ENCODE measurements around the gene APOL1. TPM values are rescaled to one million over a fixed set of nuclear protein-coding genes. Genes with fewer than 3 reads are reported as not detected.
A peak's percentile ranks its signal among the peaks of the same experiment; 100 is the strongest.

APOL1 gene
- total and polyA plus RNA-seq, 10 donors, result 10.0 to 108 (median 44.7) TPM

DNA sequence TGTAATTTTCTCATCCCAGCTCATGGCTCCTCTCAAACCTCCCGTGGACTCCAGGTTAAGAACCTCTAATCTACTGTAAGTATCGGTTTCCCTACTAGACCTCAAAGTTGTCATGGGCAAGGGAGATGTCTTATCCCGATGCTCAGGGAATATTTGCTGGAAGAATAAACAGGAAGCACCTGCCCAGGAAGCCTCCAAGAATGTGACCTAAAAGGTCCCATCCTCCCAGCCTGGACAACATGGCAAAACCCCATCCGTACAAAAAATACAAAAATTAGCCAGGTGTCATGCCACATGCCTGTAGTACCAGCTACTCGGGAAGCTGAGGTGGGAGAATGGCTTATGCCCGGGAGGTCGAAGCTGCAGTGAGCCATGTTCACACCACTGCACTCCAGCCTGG is 62.4 kb downstream of the APOL1 start:
- H3K27ac ChIP-seq, result peak overlapping the region in 5 of 8 donors; percentile 46 to 97 (median 60)
- TF ChIP-seq POLR2A (IDR thresholded peaks at IDR 0.05) (no peak), POLR2AphosphoS5 (IDR thresholded peaks at IDR 0.05) (peak in 1 of 3 donors; percentile 30)
- TF ChIP-seq, protein P1, sequence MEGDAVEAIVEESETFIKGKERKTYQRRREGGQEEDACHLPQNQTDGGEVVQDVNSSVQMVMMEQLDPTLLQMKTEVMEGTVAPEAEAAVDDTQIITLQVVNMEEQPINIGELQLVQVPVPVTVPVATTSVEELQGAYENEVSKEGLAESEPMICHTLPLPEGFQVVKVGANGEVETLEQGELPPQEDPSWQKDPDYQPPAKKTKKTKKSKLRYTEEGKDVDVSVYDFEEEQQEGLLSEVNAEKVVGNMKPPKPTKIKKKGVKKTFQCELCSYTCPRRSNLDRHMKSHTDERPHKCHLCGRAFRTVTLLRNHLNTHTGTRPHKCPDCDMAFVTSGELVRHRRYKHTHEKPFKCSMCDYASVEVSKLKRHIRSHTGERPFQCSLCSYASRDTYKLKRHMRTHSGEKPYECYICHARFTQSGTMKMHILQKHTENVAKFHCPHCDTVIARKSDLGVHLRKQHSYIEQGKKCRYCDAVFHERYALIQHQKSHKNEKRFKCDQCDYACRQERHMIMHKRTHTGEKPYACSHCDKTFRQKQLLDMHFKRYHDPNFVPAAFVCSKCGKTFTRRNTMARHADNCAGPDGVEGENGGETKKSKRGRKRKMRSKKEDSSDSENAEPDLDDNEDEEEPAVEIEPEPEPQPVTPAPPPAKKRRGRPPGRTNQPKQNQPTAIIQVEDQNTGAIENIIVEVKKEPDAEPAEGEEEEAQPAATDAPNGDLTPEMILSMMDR (IDR thresholded peaks at IDR 0.05 in 8 of 11, conservative IDR thresholded peaks at IDR 0.05 in 3 of 11), result no peak
- H3K4me1 ChIP-seq, result peaks cover 0 to 61% (median 14%) of the 10 kb centered on the region in 6 donors
- no peaks in the 10 kb centered on the region for H3K9me3 ChIP-seq
- no peak overlapping the region for H3K4me3 ChIP-seq
- peaks cover 23 to 100% (median 96%) of the 10 kb centered on the region in 6 donors for H3K36me3 ChIP-seq
- intact Hi-C loops (cut with DNase I; ENCODE audit: low total_unique reads), result no loop called here
- DNase-seq, result no peak
- 69 to 80% (median 76%) methylated on average over 7 of the region's 7 CpGs for WGBS, 5 donors
- no peaks in the 10 kb centered on the region for H3K27me3 ChIP-seq (replicated peaks in 1 of 7)

DNA sequence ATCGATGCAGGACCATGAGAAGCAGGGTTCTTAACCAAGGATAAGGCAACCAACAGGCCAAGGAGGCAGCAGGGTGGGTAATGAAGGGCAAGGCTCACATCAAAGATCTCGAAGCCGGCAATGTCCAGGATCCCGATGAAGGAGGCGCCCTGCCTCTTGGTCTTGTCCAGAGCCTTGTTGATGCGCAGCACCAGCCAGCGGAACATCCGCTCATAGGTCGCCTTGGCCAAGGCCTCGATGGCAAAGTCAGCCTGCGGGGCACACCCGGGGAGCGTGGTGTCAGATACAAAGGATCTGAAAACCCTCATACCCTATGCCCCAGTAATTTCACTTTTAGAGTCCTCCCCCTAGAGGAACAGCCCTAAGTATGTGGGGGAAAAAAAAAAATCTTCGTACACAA is 63.5 kb downstream of the APOL1 start:
- H3K9me3 ChIP-seq, result no peaks in the 10 kb centered on the region
- WGBS, 5 donors, result 85 to 95% (median 88%) methylated on average over 14 of the region's 14 CpGs
- peaks cover 15 to 100% (median 96%) of the 10 kb centered on the region in 6 donors for H3K36me3 ChIP-seq
- H3K4me1 ChIP-seq, result peaks cover 3 to 71% (median 24%) of the 10 kb centered on the region in 6 donors
- no peak overlapping the region for H3K4me3 ChIP-seq
- peak overlapping the region in 5 of 8 donors; percentile 60 to 97 (median 93) for H3K27ac ChIP-seq
- no peaks in the 10 kb centered on the region for H3K27me3 ChIP-seq (replicated peaks in 1 of 7)
- no peak for DNase-seq
- TF ChIP-seq POLR2AphosphoS5 (IDR thresholded peaks at IDR 0.05), result peak; percentile 60 to 75 (median 65)
- no peak for TF ChIP-seq POLR2A (IDR thresholded peaks at IDR 0.05)
- intact Hi-C loops (cut with DNase I; ENCODE audit: low total_unique reads), result no loop called here

Small RNA genes lying within 50 kb of the gene (microRNA-seq; reads per million reads assigned to microRNA genes)
- 0.28 to 1.4 (median 0.72) reads per million in 3 donors for gene MIR6819

Small RNA genes lying within 50 kb of the gene (small RNA-seq; reads per million reads assigned to genes)
- gene MIR6819, result 0 to 0.41 (median 0) reads per million in 4 donors

Other genes starting within 250 kb of the APOL1 start
- 10 to 100 TPM; 23.2 to 39.6 (median 34.7) TPM for gene RBFOX2, start 224.3 kb upstream of the APOL1 start, total RNA-seq
- gene RBFOX2, start 224.3 kb upstream of the APOL1 start, polyA plus RNA-seq, result 1 to 10 TPM; 2.6 to 8.9 (median 2.7) TPM
- 100 to 1,000 TPM in 5 of 7 donors, 10 to 100 TPM in 2; 82.7 to 146 (median 119) TPM for gene APOL3, start 92.4 kb upstream of the APOL1 start, total RNA-seq
- gene APOL3, start 92.4 kb upstream of the APOL1 start, polyA plus RNA-seq, result 10 to 100 TPM; 32.6 to 88.3 (median 49.9) TPM
- 10 to 100 TPM in 2 of 7 donors, 1 to 10 TPM in 4, not detected in 1; 2.5 to 14.4 (median 4.9) TPM for gene APOL4, start 51.3 kb upstream of the APOL1 start, total RNA-seq
- 1 to 10 TPM; 3.0 to 4.0 (median 3.9) TPM for gene APOL4, start 51.3 kb upstream of the APOL1 start, polyA plus RNA-seq
- 10 to 100 TPM; 53.2 to 77.2 (median 59.3) TPM for gene APOL2, start 13.6 kb upstream of the APOL1 start, total RNA-seq
- gene APOL2, start 13.6 kb upstream of the APOL1 start, polyA plus RNA-seq, result 10 to 100 TPM; 16.0 to 35.0 (median 20.2) TPM
- 1,000 to 10,000 TPM in 4 of 7 donors, 100 to 1,000 TPM in 3; 575 to 1,376 (median 1,013) TPM for gene MYH9, start 134.8 kb downstream of the APOL1 start, total RNA-seq
- gene MYH9, start 134.8 kb downstream of the APOL1 start, polyA plus RNA-seq, result 100 to 1,000 TPM in 1 of 3 donors, 10 to 100 TPM in 2; 59.8 to 166 (median 71.1) TPM
- 10 to 100 TPM; 52.6 to 87.1 (median 64.6) TPM for gene TXN2, start 228.5 kb downstream of the APOL1 start, total RNA-seq
- 100 to 1,000 TPM in 1 of 3 donors, 10 to 100 TPM in 2; 70.5 to 105 (median 90.1) TPM for gene TXN2, start 228.5 kb downstream of the APOL1 start, polyA plus RNA-seq